Ascending aorta (tissue), 2 donors: ENCODE results near the gene TBX10. TPM values are rescaled to one million over a fixed set of nuclear protein-coding genes. Genes with fewer than 3 reads are reported as not detected.

Experiments
- DNase-seq, 2 donors: peaks; one replicate each; pipeline ENCODE4 v3.0.0-alpha.2; 2019; ENCODE audit warnings: low spot score in 2 of 2
- H3K27ac ChIP-seq, 2 donors: fragments of 200-600 bp; sonication (generic); one replicate each; pipeline ENCODE4 v1.5.1; 2016 to 2017; ENCODE audit warnings: mild to moderate bottlenecking in 1 of 2
- H3K27me3 ChIP-seq: fragments of 200-600 bp; sonication (generic); one replicate; pipeline ENCODE4 v1.5.1; 2017
- H3K36me3 ChIP-seq, 2 donors: fragments of 200-600 bp; sonication (generic); one replicate each; pipeline ENCODE4 v1.5.1; 2016
- H3K4me1 ChIP-seq, 2 donors: fragments of 200-600 bp; sonication (generic); one replicate each; pipeline ENCODE4 v1.5.1; 2016 to 2017; ENCODE audit warnings: mild to moderate bottlenecking in 1 of 2
- H3K4me3 ChIP-seq, 2 donors: fragments of 200-600 bp; sonication (generic); one replicate each; pipeline ENCODE4 v1.5.1; 2016 to 2017; ENCODE audit warnings: mild to moderate bottlenecking in 1 of 2
- H3K9me3 ChIP-seq, 2 donors: fragments of 200-600 bp; sonication (generic); one replicate each; pipeline ENCODE4 v1.5.1; 2016
- intact Hi-C: fragments of 100-400 bp; cut with DNase I; formaldehyde crosslinking; loops from one replicate; pipeline ENCODE4 v1.15.1; 2023
- total RNA-seq: library from RNA; depleted of rRNA; stranded (reverse); fragments of >200 nt; gene quantifications from one replicate; pipeline ENCODE4 v1.1.0, GENCODE V29; 2016
- TF ChIP-seq, protein P1 (sequence below), 3 experiments: fragments of 200-600 bp in 2 of 3; fragments of 450-650 bp in 1 of 3; sonication (generic) in 2 of 3; IDR thresholded peaks; one replicate each; pipeline ENCODE4 v1.5.1; 2016 to 2019; ENCODE audit warnings: antibody characterized with exemption in 3 of 3, mild to moderate bottlenecking in 1 of 3, moderate library complexity in 1 of 3

TBX10 gene
- total RNA-seq, 1 donor from 2014 or later: not detected

DNA sequence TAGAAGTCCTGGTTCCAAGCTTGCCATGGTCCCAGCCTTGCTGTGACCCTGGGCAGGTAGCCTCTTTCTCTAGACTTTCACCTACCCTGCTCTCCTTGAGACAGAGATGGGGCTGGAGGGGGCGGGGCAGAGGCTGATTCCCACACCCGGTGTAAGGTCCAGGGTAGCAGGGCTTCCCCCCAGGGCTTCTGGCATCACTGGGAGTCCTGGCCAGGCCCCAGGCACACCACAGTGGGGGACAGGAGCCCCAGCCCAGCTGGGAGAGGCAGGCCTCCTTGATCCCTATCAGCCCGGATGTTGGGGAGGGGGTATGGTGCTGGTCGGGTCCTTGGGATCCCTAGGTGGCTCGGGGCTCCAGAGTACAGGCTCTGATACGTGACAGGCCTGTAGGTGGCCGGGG is 8.2 kb downstream of the TBX10 start:
- Histone ChIP-seq H3K4me3 (no peak overlapping the region), H3K36me3 (no peaks in the 10 kb centered on the region), H3K27me3 (no peaks in the 10 kb centered on the region), H3K27ac (peak overlapping the region in 1 of 2 donors; percentile 81), H3K9me3 (no peaks in the 10 kb centered on the region), H3K4me1 (peaks cover 4 to 6% of the 10 kb centered on the region in 2 donors)
- TF ChIP-seq, protein P1, sequence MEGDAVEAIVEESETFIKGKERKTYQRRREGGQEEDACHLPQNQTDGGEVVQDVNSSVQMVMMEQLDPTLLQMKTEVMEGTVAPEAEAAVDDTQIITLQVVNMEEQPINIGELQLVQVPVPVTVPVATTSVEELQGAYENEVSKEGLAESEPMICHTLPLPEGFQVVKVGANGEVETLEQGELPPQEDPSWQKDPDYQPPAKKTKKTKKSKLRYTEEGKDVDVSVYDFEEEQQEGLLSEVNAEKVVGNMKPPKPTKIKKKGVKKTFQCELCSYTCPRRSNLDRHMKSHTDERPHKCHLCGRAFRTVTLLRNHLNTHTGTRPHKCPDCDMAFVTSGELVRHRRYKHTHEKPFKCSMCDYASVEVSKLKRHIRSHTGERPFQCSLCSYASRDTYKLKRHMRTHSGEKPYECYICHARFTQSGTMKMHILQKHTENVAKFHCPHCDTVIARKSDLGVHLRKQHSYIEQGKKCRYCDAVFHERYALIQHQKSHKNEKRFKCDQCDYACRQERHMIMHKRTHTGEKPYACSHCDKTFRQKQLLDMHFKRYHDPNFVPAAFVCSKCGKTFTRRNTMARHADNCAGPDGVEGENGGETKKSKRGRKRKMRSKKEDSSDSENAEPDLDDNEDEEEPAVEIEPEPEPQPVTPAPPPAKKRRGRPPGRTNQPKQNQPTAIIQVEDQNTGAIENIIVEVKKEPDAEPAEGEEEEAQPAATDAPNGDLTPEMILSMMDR (IDR thresholded peaks at IDR 0.05): no peak
- DNase-seq: no peak
- intact Hi-C loops: loop anchor here (10.0 kb wide), 1 partner anchor 173 kb away; no protein-coding TSS in a partner anchor

DNA sequence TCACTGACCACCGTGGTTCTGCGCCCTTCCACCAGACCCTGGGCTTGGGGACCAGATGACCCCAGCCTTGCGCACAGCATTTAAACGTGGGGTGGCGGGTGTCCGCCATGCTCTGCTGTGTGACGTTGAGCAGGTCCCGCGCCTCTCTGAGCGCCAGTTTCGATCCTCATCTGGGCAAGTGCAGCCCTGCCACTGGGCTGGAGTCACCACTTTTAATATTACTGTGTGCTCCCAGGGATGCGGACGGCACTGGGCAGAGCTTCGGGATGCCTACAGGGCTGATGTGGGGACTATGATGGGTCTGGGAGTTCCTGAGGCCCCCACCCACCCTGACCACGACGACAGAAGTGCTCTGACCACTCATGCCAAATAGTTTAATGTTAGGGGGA is 8.6 kb downstream of the TBX10 start:
- intact Hi-C loops: loop anchor here (1.0 to 10.0 kb wide), 4 partner anchors 25 to 174 kb away; partner anchors contain the start of genes CDK2AP2 and NDUFV1
- Histone ChIP-seq H3K27me3 (no peaks in the 10 kb centered on the region), H3K27ac (peak overlapping the region; percentile 81 to 90), H3K9me3 (no peaks in the 10 kb centered on the region), H3K4me1 (peaks cover 4 to 6% of the 10 kb centered on the region in 2 donors), H3K36me3 (no peaks in the 10 kb centered on the region), H3K4me3 (peak overlapping the region; percentile 49 to 80)
- TF ChIP-seq, protein P1 (IDR thresholded peaks at IDR 0.05): no peak
- no peak for DNase-seq

DNA sequence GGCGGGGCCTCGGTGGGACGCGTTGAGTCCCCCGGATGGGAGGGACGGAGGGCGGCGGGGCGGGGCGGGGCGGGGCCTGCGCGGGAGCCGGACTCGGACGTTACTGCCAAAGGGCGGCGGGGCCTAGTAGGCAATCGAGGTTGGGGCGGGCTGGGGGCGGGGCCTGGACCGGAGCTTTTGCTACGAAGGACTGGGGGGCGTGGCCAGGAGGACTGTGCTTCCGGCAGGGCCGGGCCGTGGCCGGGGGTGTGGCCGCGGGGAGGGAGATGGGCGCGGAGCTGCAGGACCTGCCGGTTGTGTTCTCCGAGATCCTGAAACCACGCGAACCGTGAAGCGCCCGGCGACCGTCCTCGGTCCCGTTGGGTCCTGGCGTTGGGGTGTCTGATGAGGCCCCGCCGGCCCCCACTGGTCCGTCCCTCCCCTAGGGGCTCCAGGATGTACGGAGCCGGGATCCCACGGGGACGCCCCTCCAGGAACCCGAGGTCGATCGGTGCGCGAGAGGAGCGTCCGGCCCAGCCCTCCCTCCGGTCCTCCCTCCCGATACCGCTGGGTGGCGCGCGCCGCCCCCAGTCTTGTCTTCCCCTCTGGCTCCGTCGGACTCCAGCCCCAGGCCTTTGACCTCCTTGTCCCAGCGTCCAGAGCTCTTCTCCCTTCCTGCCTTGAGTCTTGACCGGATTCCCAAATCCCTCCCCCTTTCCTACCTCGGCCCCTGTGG is 9.2 kb downstream of the TBX10 start:
- H3K4me3 ChIP-seq: peak overlapping the region; percentile 65 to 80
- no peaks in the 10 kb centered on the region for H3K9me3 ChIP-seq
- peaks cover 4 to 6% of the 10 kb centered on the region in 2 donors for H3K4me1 ChIP-seq
- no peaks in the 10 kb centered on the region for H3K36me3 ChIP-seq
- TF ChIP-seq, protein P1 (IDR thresholded peaks at IDR 0.05): peak; percentile 78 to 83 (median 79)
- no peaks in the 10 kb centered on the region for H3K27me3 ChIP-seq
- DNase-seq: peak; percentile 90 to 99
- H3K27ac ChIP-seq: peak overlapping the region; percentile 81 to 92
- intact Hi-C loops: loop anchor here (1.0 to 10.0 kb wide), 4 partner anchors 24 to 174 kb away; partner anchors contain the start of genes CDK2AP2 and NDUFV1

DNA sequence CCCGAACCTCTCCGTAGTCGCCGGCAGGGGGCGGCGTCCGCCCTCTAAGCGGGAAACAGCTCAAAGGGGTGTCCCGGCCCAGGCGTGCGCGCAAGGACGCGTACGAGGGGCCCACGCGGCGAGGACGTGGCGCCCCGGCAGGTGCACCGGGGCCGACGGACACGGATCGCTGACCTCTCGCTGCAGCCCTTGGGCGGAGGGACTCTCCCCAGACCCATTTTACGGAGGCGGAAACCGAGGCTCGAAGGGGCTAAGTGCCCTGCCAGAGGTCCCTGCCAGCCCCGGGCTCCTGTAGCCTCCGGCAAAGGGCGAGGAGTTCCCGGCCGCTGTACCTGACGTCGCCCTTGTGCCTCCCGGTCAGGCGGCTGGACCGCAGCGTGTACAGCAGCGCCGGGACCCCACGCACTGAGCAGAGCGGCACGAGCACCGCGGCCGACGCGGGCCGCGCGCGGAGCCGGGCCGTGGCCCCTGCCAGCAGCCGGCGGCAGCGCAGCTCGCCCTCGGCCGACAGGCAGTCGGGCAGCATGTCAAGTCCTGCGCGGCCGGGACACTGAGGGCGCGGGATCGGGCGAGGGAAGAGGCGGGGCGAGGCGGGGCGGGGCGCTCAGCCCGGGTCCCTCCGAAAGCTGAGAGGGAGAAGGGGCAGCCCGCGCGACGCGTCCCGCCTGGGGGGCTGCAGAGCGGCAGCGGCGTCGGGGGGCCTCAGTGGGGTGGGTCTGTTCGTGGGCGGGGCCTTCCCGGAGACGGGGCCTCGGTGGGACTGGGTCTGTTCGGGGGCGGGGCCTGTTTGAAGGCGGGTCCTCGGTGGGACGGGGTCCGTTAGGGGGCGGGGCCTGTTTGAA is 10.0 kb downstream of the TBX10 start, which contains the start of gene NUDT8:
NUDT8 (minus strand) TSS at position 552 of the 842 bp plus-strand sequence; CDS start at position 526, 26 bp downstream.
- no peaks in the 10 kb centered on the region for H3K9me3 ChIP-seq
- H3K4me3 ChIP-seq: peak within 1 kb of the TSS; percentile 65 to 80
- TF ChIP-seq, protein P1 (IDR thresholded peaks at IDR 0.05): peak; percentile 88 to 92 (median 90)
- intact Hi-C loops: loop anchor here (1.0 to 10.0 kb wide), 5 partner anchors 23 to 175 kb away; partner anchors contain the start of genes CDK2AP2, GSTP1 and NDUFV1
- peaks cover 4 to 6% of the 10 kb centered on the region in 2 donors for H3K4me1 ChIP-seq
- H3K36me3 ChIP-seq: no peaks in the 10 kb centered on the region
- H3K27ac ChIP-seq: peak within 1 kb of the TSS; percentile 81 to 92
- peak; percentile 38 to 91 for DNase-seq
- H3K27me3 ChIP-seq: no peaks in the 10 kb centered on the region

DNA sequence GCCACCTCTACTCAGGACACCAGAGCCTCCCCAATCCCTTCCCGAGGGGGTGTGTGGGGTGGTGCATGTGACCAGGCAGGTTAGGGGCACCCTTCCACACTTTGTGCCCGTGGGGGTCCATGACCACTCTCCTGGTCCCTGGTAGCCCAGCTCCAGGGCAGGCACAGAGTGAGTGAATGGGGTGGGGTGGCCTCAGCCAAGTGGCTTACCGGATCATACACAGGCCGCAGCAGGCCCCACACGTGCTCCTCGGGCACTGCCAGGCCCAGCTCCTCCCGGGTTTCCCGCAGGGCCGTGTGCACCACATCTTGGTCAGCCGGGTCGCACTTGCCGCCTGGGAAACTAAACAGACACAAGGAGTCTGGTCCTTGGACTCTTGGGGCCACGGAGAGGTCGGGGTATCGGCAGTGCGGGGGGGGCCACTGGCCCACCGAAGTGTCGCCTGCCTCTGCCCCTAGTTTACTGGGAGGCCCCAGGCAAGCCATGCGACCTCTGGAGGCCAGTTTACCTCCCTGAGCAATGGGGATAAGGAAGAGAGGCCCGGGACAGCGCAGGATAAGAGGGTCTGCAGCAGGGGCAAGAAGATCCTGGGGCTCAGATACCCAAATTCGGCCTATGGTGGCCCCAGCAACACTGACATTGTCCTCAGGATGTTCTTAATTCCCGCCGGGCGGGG is 10.7 kb downstream of the TBX10 start:
- Histone ChIP-seq H3K27ac (peak overlapping the region; percentile 81 to 92), H3K4me3 (peak overlapping the region; percentile 65 to 74)

More for the DNA sequence above, 10.7 kb downstream of the TBX10 start:
- TF ChIP-seq, protein P1 (IDR thresholded peaks at IDR 0.05): no peak
- no peaks in the 10 kb centered on the region for H3K9me3 ChIP-seq
- peaks cover 4 to 6% of the 10 kb centered on the region in 2 donors for H3K4me1 ChIP-seq
- DNase-seq: no peak
- intact Hi-C loops: loop anchor here (2.0 kb wide), 1 partner anchor 46 kb away; the partner anchor contains the start of gene GSTP1
- H3K36me3 ChIP-seq: no peaks in the 10 kb centered on the region
- no peaks in the 10 kb centered on the region for H3K27me3 ChIP-seq
